GM21717 (cell line): ENCODE measurements around the gene WWTR1.
A peak's percentile ranks its signal among the peaks of the same experiment; 100 is the strongest.

Source experiments
- ATAC-seq: cut with Tn5 transposase; IDR thresholded peaks from one replicate; pipeline ENCODE4 v1.9.1; 2021; ENCODE audit warnings: mild to moderate bottlenecking, moderate library complexity; ENCODE audit not compliant: unreplicated experiment

The WWTR1 gene

GRCh38 chr3:149596134-149596770 is 61.6 kb downstream of the WWTR1 start:
- no peak for ATAC-seq

- no peak for ATAC-seq
Measured at GRCh38 chr3:149593418-149594160, 64.2 kb downstream of the WWTR1 start.

GRCh38 chr3:149592758-149593240 is 65.0 kb downstream of the WWTR1 start:
- no peak for ATAC-seq

GRCh38 chr3:149590691-149591441 is 67.0 kb downstream of the WWTR1 start:
- no peak for ATAC-seq

GRCh38 chr3:149589332-149589731 is 68.5 kb downstream of the WWTR1 start:
- ATAC-seq: no peak

GRCh38 chr3:149588909-149589308 is 68.9 kb downstream of the WWTR1 start:
- no peak for ATAC-seq

- ATAC-seq: no peak
Measured at GRCh38 chr3:149587383-149587782, 70.4 kb downstream of the WWTR1 start.

- no peak for ATAC-seq
Measured at GRCh38 chr3:149586871-149587270, 71.0 kb downstream of the WWTR1 start.

GRCh38 chr3:149585401-149585726 is 72.5 kb downstream of the WWTR1 start:
- peak; percentile 94 for ATAC-seq

GRCh38 chr3:149583921-149584635 is 73.7 kb downstream of the WWTR1 start:
- ATAC-seq: no peak

GRCh38 chr3:149582395-149582794 is 75.4 kb downstream of the WWTR1 start:
- no peak for ATAC-seq

- ATAC-seq: no peak
Measured at GRCh38 chr3:149581681-149582370, 76.0 kb downstream of the WWTR1 start.

- ATAC-seq: no peak
Measured at GRCh38 chr3:149581248-149581647, 76.6 kb downstream of the WWTR1 start.

- no peak for ATAC-seq
Measured at GRCh38 chr3:149579838-149580542, 77.8 kb downstream of the WWTR1 start.

GRCh38 chr3:149579161-149579560 is 78.7 kb downstream of the WWTR1 start:
- ATAC-seq: no peak

GRCh38 chr3:149577801-149578200 is 80.0 kb downstream of the WWTR1 start:
- ATAC-seq: no peak

GRCh38 chr3:149575961-149576564 is 81.8 kb downstream of the WWTR1 start:
- peak; percentile 65 for ATAC-seq

GRCh38 chr3:149575213-149575960 is 82.4 kb downstream of the WWTR1 start:
- ATAC-seq: no peak
